ENCODE results near the gene SCAMP5.

DNA sequence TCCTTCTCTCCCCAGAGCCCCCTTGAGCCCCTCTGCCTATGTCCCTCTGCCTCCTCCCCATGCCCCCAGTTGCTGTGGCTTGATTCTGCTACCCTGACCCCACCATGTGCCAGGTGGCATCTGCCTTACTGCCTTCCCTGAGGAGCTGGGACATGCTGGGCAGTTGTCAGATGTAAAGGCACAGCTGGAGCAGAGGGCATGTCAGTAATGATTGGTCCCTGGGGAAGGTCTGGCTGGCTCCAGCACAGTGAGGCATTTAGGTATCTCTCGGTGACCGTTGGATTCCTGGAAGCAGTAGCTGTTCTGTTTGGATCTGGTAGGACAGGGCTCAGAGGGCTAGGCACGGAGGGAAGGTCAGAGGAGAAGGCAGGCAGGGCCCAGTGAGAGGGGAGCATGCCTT, 24.6 kb downstream of the SCAMP5 start:
- TF ChIP-seq, protein P1, sequence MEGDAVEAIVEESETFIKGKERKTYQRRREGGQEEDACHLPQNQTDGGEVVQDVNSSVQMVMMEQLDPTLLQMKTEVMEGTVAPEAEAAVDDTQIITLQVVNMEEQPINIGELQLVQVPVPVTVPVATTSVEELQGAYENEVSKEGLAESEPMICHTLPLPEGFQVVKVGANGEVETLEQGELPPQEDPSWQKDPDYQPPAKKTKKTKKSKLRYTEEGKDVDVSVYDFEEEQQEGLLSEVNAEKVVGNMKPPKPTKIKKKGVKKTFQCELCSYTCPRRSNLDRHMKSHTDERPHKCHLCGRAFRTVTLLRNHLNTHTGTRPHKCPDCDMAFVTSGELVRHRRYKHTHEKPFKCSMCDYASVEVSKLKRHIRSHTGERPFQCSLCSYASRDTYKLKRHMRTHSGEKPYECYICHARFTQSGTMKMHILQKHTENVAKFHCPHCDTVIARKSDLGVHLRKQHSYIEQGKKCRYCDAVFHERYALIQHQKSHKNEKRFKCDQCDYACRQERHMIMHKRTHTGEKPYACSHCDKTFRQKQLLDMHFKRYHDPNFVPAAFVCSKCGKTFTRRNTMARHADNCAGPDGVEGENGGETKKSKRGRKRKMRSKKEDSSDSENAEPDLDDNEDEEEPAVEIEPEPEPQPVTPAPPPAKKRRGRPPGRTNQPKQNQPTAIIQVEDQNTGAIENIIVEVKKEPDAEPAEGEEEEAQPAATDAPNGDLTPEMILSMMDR (IDR thresholded peaks at IDR 0.05): no peak
- no peak for TF ChIP-seq POLR2A (IDR thresholded peaks at IDR 0.05)

Measured in body of pancreas (tissue), 4 donors.